HG02981 (cell line): ENCODE data around the gene SLFN13.
"Not testable (repeated sequence)": the region's sequence is repeated elsewhere in the genome, so short reads cannot be mapped to it uniquely, and the experiment has no call there.

ENCODE experiments used
- ATAC-seq: cut with Tn5 transposase; IDR thresholded peaks from one replicate; pipeline ENCODE4 v1.9.1; 2021; ENCODE audit warnings: mild to moderate bottlenecking, moderate library complexity; ENCODE audit not compliant: unreplicated experiment

Gene SLFN13

GRCh38 chr17:35448214-35448898 lies at the start of gene SLFN13:
Gene SLFN13, minus strand, starts transcription at chr17:35448766. Its CDS starts 3,086 bp downstream, at chr17:35445680.
- ATAC-seq = peak; percentile 74

- ATAC-seq = no peak
These were observed 48.1 kb upstream of the SLFN13 start for GRCh38 chr17:35496451-35497290.

GRCh38 chr17:35493040-35493439 lies 44.5 kb upstream of the SLFN13 start:
- ATAC-seq = no peak

- no peak for ATAC-seq
These were observed 42.9 kb upstream of the SLFN13 start for GRCh38 chr17:35491417-35491816.

- no peak for ATAC-seq
These were observed 41.4 kb upstream of the SLFN13 start for GRCh38 chr17:35489944-35490343.

- no peak for ATAC-seq
These were observed 40.4 kb upstream of the SLFN13 start for GRCh38 chr17:35488991-35489390.

- ATAC-seq = no peak
These were observed 38.6 kb upstream of the SLFN13 start for GRCh38 chr17:35486920-35487732.

- ATAC-seq = no peak
These were observed 30.7 kb upstream of the SLFN13 start for GRCh38 chr17:35479271-35479670.

- no peak for ATAC-seq
These were observed 28.7 kb upstream of the SLFN13 start for GRCh38 chr17:35477248-35477647.

- no peak for ATAC-seq
These were observed 27.8 kb upstream of the SLFN13 start for GRCh38 chr17:35476283-35476820.

GRCh38 chr17:35468475-35468874 lies 19.9 kb upstream of the SLFN13 start:
- ATAC-seq = no peak

GRCh38 chr17:35467824-35468223 lies 19.3 kb upstream of the SLFN13 start:
- ATAC-seq = no peak

- ATAC-seq = peak; percentile 88
These were observed 11.8 kb upstream of the SLFN13 start for GRCh38 chr17:35460354-35460851.

GRCh38 chr17:35454035-35454434 lies 5.5 kb upstream of the SLFN13 start:
- ATAC-seq = not testable (repeated sequence)

GRCh38 chr17:35453171-35453570 lies 4.6 kb upstream of the SLFN13 start:
- no peak for ATAC-seq

- no peak for ATAC-seq
These were observed 885 bp upstream of the SLFN13 start for GRCh38 chr17:35449371-35449931.

GRCh38 chr17:35448899-35449227 lies 297 bp upstream of the SLFN13 start:
- ATAC-seq = no peak

GRCh38 chr17:35447499-35447898 lies 1.1 kb downstream of the SLFN13 start:
- no peak for ATAC-seq

- ATAC-seq = no peak
These were observed 10.1 kb downstream of the SLFN13 start for GRCh38 chr17:35438433-35438832.

GRCh38 chr17:35433075-35433894 lies 15.3 kb downstream of the SLFN13 start:
- ATAC-seq = no peak
